Amniotic stem cell (primary cell): ENCODE measurements around the gene STK11.

Source experiments
- DNase-seq: peaks from one replicate; lab custom pipeline; 2025; lab: John Stamatoyannopoulos, UW

STK11 gene

DNA sequence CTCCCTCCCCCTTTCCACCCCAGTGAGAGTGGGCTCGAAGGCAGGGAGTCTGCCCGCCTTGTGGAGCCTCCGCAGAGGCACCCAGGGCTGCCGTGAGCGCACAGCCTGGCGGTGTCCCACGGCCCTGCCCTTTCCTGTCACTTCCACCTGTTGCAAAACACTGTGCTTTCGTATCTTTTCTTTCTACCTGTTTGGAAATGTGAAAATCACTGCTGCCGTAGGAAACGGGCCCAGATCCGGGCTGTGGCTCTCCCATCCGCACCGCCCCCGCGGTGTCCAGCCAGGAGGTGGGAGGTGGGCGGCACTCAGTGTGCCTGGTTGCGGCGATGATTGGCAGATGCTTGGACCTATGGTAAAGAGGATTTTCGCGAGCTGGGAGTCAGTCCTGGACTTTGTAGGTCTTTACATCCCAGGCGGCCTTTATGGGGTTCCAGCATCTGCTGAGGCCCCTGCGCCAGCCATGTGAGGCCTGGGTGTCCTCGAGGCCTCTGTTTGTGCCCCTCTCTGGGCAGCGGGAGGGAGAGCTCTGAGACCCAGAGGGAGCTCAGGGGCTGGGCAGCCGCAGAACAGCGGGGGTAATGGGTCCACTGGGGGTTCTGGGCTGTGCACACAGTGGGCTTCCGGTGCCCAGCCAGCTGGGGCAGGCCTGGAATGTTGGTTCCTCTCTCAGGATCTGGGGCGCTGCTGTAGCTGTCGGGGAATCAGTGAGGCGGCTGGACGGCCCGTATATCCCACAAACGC is 6.1 kb downstream of the STK11 start:
- DNase-seq: no peak

DNA sequence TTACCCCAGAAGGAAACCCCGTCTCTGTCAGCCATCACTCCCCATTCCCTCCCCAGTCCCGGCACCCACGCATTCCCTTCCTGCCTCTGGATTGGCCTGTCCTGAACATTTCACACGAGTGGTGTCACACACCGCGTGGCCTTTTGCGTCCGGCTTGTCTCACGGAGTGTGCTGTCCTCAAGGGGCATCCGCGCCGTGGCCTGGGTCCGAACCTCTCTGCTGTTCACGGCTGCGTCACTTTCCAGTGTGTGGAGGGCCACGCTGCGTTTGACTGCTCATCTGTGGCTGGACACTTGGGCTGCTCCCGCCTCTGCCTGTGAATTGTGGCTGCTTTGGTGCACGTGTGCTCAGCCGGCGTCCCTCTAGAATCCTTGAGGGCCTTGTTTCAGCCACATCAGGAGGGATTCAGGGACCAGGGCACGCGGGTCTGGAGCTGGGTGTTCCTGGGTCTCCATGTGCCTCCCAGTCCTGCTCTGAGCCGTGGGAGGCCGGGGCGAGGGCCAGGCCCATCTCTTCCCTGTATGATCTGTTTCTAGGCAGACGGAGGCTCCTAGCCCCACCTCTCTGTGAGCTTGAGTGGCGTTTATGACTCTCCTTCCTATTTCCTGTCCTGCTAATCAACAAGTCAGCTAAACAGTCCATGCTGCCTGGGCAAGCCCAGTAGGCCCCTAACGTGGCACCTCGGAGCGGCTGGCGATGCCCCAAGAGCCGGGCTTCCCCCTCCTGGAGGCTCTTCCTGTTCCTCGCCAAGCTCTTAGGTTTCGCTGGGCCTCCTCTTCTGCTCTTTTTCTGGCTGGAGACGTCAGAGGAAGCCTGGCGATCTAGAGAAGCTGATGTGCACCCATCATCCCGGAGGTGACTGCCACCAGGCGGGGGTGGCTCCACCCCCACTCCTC is 8.1 kb downstream of the STK11 start:
- DNase-seq: no peak

DNA sequence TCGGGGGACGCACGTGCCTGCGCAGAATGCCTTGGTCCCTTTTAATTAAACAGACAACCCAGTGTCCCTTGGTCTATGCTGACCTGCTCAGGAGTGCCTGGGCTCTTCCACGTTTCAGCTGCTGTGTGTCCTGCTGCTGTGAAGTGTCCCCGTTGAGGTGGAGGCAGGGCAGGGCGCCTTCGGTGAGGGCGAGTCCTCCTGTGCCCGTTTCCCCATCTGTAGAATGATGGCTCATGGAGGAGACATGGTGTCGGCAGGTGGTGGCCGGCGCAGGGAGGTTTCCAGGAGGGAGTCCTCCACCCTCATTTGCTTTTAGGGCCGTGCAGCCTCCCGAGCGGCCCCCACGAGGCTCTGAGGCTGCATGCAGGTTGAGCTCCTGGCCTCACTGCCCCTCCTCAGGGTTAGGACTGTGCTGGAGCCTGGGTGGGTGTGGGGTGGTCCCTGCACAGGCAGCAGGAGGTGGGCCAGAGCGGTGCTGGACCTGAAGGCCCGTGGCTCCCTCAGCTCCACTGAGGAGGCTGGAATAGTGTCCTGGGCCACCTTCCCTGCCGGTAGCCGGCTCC is 8.8 kb downstream of the STK11 start:
- DNase-seq: no peak

DNA sequence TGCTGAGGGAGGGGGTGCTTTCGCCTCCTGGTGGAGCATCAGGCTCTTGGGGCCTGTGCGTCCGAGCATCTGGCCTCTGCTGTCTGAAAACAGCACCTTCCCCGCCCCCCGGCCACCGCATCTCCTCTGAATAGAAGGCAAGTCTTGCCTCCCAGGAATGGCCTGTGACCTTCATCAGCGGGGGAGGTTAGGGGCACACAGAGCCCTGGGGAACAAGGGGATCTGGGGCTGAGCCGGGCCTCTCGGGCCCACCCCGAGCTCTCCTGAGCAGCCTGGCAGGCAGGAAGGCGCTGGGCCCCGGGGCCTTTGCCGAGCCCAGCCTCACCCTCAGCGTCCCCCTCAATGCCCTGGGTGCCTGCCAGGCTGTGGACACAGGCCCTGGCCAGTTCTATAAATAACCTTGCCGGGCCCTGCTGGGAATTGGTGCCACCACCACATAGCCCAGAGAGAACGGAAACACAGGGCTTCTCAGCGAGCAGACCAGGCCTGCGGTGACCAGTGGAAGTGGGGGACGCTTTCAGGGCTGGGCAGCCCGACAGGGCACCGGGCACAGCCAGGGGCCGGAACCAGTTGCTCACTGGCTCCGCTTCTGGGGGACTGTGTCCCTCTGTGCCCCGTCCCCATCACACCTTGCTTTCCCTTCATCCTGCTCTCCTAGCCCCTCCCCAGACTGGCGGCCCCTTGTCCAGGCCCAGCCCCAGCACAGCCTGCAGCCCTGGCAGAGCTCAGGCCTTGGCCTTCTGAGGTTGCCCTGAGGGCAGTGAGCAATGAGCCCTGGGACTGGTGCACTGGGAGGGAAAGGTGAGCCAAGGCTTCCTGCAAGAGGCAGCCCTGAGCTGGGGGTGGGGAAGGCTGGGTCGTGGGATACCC is 9.5 kb downstream of the STK11 start:
- DNase-seq: no peak

DNA sequence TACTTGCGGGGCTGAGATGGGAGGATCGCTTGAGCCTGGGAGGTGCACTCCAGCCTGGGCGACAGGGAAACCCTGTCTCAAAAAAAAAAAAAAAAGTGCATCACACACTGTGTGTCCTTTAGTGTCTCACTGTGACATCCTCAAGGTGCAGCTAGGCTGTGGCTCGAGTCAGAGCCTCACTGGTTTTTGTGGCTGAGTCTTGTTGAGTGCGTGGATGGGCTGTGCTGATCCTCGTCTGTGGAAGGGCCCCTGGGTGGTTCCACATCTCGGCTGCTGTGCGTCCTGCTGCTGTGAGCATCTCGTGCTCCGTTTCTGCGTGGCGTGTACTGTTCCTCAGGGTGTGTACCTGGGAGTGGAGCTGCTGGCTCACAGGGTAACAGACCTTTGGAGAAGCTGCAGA is 11.2 kb downstream of the STK11 start:
- DNase-seq: no peak

DNA sequence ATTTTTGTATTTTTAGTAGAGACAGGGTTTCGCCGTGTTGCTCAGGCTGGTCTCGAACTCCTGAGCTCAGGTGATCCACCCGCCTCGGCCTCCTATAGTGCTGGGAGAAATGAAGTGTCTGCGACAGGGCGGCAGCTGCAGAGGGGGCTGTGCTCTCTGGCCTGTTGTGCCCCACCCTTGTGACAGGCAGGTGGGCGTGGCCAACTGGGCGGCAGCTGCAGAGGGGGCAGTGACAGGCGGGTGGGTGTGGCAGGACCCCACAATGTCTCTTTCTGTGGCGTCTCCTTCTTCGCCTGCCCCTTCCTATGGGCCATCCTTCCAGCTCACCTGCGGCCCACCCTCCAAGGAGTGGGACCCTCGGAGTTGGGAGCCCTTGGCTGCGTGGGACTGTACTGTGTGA is 11.8 kb downstream of the STK11 start:
- DNase-seq: no peak

DNA sequence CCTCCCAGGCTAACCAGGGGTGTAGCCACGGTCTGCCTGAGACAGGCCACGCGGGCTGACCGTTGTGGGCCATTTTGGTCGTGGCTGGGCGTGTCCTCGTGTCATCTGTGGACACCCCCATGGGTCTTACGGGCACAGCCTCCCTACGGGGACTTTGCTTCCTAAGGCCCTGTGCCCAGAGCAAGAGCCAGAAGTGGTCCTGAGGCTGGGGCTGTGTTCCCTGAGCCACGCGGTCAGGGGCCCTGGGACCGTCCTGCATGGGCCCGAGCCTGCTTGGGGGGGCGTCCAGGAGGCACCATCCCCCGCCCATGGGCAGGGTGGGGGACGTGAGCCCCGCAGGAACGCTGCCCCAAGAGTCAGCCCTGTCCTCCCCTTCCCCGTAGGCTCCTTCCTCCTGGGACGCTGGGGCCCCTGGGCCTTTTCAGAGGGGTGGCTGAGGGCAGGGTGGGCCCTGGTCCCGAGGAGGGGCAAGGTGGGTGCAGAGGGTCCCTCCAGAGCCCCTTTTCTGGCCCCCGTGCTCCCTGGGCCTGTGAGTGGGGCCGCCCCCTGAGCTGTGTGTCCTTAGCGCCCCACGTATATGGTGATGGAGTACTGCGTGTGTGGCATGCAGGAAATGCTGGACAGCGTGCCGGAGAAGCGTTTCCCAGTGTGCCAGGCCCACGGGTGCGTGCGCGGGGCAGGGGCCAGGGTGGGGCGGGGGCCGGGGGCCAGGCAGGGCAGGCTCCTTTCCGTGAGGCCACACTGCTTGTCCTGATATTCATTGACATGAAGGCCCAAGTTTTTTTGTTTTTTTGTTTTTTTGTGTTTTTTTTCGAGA is 13.4 kb downstream of the STK11 start:
- DNase-seq: no peak

DNA sequence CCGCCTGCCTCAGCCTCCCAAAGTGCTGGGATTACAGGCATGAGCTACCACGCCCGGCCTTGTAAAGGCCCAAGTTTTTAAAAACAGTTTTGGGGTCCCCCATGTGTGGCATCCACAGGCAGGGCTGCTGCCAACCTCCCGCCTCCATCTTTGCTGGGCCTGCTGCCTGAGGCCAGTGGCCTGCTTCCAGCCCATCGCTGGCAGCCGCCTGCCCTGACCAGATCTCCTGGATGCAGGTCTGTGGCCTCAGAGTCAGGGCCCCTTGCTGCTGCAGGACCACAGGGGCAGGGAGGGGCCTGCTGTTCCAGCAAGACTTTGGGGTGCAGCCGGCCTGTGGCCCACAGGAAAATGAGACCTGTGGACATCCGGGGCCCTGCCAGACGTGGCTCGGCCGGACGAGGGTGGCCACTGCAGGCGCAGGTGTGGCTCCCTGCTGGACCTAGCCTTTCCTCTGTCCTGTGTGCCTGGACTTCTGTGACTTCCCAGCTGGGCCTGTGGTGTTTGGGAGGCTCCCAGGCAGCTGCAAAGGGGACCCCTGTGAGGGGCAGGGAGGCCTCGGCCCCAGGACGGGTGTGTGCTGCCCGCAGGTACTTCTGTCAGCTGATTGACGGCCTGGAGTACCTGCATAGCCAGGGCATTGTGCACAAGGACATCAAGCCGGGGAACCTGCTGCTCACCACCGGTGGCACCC is 14.4 kb downstream of the STK11 start:
- no peak for DNase-seq

DNA sequence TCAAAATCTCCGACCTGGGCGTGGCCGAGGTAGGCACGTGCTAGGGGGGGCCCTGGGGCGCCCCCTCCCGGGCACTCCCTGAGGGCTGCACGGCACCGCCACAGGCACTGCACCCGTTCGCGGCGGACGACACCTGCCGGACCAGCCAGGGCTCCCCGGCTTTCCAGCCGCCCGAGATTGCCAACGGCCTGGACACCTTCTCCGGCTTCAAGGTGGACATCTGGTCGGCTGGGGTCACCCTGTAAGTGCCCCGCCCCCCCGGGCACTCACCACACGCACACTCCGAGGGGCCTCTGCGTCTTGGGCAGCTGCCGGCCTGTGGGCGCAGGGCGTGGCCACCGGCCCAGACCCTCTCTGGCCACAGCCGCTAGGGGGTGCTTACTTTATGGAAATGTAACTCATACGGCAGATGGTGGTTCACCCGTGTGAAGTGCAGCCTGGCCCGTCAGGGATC is 14.9 kb downstream of the STK11 start:
- DNase-seq: no peak

DNA sequence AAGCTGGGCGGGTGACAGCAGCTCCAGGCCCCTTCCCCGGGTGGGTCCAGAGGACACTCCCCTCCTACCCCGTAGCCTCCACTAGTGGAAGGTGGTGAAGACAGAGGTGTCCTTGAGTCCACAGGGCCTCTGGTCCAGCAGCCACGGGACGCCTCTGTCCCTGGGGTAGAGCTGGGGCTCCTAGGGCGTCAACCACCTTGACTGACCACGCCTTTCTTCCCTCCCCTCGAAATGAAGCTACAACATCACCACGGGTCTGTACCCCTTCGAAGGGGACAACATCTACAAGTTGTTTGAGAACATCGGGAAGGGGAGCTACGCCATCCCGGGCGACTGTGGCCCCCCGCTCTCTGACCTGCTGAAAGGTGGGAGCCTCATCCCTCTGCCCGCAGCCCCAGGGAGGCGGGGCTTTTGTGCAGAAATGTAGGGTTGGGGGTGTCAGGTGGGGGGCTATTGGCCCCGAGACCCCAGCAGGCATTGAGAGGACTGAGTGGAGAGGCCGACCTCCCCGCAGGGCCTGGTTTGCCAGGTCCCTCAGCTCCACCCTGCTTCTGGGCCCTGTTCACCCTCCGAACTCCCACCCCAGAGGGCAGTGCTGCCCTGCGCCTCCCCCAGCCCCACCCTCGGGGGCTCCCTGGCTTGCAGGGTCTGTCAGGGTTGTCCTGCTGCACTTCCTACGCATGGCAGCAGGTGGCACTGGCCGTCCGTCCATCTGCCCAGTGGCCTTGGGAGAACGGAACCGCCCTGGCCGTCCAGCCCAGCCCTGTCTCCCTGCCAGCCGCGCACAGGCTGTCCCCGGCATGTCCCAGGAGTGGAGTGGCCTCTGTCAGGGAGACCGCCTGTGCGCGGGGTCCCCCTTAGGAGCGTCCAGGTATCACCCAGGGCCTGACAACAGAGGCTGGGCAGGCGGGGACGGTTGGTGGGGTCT is 15.7 kb downstream of the STK11 start:
- no peak for DNase-seq

DNA sequence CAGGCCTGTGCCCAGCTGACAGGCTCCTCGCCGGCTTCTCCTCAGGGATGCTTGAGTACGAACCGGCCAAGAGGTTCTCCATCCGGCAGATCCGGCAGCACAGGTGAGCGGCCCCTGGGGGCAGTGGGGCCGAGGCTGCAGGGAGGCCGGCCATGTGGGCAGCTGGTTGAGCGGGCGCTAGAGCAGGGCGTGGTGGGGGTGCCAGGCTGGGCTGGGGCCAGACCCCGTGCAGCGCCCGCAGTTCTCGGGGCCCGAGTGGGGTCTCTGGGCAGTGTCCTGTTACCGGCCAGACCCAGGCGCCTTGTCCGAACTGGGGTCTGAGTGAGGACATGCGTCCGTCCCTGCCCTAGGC is 16.3 kb downstream of the STK11 start:
- DNase-seq: no peak

DNA sequence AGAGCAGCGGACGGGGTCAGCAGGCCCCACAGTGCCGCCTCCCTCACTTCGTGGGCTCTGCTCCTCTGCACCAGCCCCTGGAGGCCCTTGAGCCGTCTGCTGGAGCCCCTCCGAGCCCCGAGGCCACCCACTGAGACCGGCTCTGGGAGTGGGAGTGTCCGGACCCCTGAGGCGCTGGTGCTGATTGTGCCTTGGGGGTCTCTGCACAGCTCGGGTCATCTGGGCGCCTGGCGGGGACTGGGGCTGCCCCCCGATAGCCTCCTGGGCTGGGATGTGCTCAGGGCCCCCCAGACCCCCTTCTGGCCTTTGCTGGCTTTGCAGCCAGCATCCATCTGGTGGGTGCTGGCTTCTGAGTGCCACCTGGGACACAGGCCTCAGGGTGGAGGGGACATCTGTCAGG is 16.8 kb downstream of the STK11 start:
- DNase-seq: no peak

DNA sequence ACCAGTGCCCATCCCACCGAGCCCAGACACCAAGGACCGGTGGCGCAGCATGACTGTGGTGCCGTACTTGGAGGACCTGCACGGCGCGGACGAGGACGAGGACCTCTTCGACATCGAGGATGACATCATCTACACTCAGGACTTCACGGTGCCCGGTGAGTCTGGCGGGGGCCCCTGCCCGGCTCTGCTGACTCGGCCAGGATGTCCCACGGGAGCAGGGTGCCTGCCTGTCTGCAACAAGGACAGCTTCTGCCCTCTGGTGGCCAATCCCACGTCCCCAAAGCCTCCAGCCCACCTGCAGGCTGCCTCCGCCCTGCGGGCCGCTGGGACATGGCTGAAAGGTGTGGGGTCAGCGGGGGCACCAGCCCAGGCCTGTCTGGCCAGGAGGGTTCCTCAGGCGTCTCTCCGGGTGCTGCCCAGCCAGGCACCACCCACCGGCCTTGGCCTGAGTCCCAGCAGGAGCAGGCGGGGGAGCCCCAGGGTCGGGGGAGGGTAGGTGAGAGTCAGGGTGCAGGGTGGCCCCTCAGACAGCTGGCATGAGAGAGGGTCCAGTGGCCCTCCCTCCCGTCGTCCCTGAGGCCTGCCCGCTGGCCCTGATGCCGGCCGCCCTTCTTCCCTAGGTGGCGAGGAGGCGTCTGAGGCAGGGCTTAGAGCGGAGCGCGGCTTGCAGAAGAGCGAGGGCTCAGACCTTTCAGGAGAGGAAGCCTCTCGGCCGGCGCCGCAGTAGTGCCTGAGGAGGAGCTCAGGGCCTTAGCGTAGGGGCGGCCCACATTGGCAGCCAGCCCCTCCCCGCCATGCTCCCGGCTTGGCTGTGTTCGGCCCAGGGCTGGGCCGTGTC is 17.7 kb downstream of the STK11 start:
- no peak for DNase-seq

DNA sequence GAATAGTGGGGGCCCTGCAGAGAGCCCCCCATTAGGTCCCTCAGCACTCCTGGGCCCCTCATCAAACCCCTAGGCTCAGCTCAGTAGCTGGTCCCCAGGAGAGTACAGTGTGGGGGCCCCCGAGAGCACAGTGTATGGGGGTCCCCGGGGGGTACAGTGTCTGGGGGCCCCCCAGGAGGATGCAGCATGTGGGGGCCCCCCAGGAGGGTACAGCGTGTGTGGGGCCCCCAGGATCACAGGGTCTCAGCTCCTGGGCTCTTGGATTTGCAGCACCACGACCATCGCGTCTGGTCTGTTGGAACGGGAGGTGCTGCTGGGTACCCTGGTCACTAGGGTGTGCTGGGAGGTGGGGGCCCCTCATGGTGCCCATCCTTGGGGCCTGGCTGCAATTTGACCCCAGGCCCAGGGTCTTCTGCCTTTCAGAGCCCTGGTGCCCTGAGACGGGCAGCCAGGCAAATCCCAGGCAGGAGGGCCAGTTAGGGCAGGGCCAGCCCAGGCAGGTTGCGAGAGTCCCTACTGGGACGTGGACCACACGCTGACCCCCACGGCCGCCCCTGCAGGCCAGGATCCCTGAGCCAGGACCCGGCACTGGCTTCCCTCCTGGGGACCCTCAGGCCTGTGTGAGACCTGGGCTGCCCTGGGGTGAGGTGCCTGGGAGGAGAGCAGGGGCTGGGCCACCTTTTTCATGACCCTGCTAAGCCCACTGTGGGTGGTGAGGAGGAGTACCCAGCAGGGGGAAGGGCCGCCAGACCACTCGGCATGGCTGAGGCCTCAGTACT is 18.7 kb downstream of the STK11 start:
- no peak for DNase-seq

DNA sequence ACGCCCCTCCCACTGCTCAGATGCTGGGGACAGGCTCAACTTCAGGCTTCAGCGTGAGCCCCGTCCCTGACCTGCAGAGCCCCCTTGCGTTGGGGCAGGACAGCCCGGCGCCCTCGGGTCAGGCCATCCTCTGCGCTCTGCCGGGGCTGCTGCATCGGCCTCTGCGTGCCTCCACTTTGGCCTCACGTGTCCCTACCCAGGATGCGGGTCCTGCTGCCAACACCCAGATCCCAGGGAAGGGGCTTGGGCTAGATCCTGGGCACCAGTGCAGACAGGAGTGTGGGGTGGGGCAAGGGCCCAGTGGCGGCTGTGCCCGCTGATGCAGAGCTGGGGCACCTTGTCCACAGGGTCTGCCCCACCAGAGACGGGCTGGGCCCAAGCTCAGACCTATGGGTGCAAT is 19.3 kb downstream of the STK11 start:
- no peak for DNase-seq

DNA sequence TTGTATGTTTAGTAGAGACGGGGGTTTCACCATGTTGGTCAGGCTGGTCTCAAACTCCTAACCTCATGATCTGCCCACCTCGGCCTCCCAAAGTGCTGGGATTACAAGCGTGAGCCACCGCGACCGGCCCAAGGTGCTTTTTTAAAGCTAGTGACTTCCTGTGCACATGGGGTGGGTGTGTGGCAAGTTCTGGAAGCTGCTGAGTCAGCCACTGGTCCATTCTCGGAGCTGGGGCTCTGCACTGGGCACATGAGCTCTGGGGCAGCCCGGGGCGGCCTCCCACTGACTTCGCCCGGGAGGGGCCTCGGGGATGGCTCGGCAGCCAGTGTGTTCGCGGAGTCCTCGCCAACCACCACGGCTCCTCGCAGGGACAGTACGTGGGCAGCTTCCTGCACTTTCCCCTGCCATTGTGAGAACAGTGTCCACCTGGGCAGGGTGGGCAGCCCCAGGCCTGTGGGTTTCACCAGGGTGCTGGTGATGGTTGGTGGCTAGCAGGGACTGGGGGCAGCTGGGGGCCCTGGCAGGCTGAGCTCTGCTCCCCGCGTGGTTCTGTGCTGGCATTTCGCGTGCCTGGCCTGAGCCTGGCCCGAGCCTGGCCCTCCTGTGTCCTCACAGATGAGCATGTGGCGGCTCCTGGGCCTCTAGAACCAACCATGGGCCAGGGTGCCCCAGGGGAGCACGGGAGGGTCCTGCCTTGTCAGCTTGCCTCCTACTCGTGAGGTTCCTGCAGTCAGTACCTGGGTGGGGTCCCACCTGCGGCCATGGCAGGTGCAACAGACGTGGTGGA is 20.1 kb downstream of the STK11 start:
- DNase-seq: no peak

DNA sequence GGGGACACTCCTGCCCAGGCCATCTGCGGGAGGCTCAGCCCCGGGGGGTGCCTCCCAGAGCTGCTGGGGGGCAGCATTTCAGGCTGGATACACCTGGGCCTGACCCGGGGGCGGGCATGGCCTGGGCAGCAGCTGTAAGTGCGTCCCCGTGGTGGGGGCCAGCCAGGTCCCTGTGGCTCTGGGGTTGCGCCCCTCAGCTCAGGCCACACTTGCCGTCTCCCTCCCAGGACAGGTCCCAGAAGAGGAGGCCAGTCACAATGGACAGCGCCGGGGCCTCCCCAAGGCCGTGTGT is 20.6 kb downstream of the STK11 start:
- no peak for DNase-seq
